GM06990 (cell line): ENCODE measurements around the gene SLC5A5.

Experiments
- DNase-seq: peaks from one replicate; pipeline ENCODE4 v3.0.0-alpha.2; 2011; ENCODE audit not compliant: insufficient read length; ENCODE audit errors: extremely low read depth
- H3K27me3 ChIP-seq: replicated peaks from 2 replicates; pipeline ENCODE4 v1.6.0; 2011; ENCODE audit warnings: low read length; ENCODE audit not compliant: control insufficient read depth, insufficient read depth
- H3K36me3 ChIP-seq: 2 replicates; pipeline ENCODE4 v1.5.1; 2011; ENCODE audit warnings: low read length; ENCODE audit not compliant: control insufficient read depth, insufficient read depth
- H3K4me3 ChIP-seq: replicated peaks from 2 replicates; pipeline ENCODE4 v1.5.1; 2011; ENCODE audit warnings: low read depth, mild to moderate bottlenecking, control low read depth, low read length
- CTCF ChIP-seq: IDR thresholded peaks from 2 replicates; pipeline ENCODE4 v1.5.1; 2011; ENCODE audit warnings: low read length, control low read depth, mild to moderate bottlenecking, inconsistent platforms; ENCODE audit not compliant: insufficient read depth, poor library complexity, severe bottlenecking

Gene SLC5A5

DNA sequence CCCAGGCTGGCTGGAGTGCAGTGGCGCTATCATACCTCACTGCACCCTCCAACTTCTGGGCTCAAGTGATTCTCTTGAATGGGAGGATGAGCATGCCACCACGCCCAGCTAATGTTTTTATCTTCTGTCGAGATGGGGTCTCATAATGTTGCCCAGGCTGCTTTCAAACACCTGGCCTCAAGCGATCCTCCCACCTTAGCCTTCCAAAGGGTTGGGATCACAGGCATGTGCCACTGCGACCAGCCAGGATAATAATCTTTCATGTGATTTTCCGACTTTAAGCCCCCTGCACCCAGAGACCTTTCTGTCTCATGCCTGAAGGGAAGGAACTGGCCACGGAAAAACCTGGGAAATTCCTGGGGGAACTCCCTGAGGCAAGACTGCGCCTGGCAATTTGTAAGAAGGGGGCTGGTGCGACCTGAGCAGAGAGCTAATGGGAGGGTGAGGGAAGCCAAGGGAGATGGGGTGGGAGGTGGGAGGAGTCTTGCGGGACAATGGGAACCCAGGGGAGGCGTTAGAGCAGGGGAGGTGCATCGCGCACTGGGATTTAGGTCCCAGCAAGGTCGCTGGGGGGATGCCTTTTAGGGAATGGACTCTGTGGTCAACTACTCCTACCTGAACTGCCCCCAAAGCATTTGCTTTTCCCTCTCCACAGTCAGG lies 59.9 kb downstream of the SLC5A5 start:
- DNase-seq: no peak
- peak overlapping the region; percentile 89 for H3K4me3 ChIP-seq
- peaks cover 2% of the 10 kb centered on the region; the same call in 1 of the 2 replicates for H3K36me3 ChIP-seq
- no peak for TF ChIP-seq CTCF
- no peaks in the 10 kb centered on the region for H3K27me3 ChIP-seq

DNA sequence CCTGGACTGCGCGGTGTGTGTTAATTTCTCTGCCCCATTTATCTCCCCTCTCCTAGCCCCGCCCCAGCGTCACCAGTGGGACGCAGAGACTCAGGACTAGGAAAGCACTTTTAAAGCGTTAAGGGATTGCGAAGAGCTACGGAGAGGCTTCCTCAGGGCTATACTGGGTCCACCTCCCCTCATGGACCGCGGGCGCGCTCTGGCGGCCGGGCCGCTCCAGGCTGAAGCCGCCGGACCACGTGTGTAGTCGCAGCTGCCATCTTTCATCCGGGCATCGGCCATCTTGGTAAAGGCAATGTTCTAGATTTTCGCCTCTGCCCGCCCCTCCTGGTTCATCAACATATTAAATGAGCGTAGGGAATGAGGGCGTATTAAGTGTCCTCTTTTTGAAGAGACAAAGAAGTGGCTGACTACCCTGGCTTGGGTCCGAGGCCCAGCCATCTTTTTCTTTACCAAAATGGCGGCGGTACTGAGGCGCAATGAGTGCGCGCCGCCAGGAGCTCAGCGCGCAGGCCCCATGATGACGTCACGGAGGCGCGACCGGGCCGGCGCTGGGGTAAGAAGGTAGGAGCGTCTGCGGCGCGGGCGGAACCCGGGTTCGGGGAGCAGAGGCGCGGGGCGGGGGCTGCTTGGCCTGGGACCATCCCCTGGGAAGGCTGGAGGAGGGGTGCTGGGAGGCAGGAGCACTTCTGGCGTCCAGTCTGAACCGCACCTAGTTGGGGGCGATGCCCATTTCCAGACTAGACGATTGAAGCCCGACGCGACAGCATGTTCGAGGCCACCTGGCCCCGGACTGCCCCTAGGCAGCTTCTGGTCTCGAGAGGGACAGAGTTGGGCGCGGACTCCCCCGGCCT lies 61.0 kb downstream of the SLC5A5 start, which contains the start of gene CCDC124:
Gene CCDC124, plus strand, starts transcription at position 531 of the 854 bp plus-strand sequence. CDS start 3,406 bp downstream, outside the sequence.
- peak; percentile 99 for TF ChIP-seq CTCF
- peak; percentile 99 for DNase-seq
- H3K27me3 ChIP-seq: no peaks in the 10 kb centered on the region
- peaks cover 2% of the 10 kb centered on the region; the same call in 1 of the 2 replicates for H3K36me3 ChIP-seq
- H3K4me3 ChIP-seq: peak within 1 kb of the TSS; percentile 89

GRCh38 chr19:17933414-17934129 lies 61.8 kb downstream of the SLC5A5 start:
- H3K27me3 ChIP-seq: no peaks in the 10 kb centered on the region
- H3K4me3 ChIP-seq: peak overlapping the region; percentile 89
- peaks cover 2% of the 10 kb centered on the region; the same call in 1 of the 2 replicates for H3K36me3 ChIP-seq
- DNase-seq: no peak
- no peak for TF ChIP-seq CTCF

GRCh38 chr19:17936379-17936778 lies 64.6 kb downstream of the SLC5A5 start:
- H3K4me3 ChIP-seq: no peak overlapping the region
- no peak for DNase-seq
- no peaks in the 10 kb centered on the region for H3K27me3 ChIP-seq
- H3K36me3 ChIP-seq: peaks cover 2% of the 10 kb centered on the region; the same call in 1 of the 2 replicates
- TF ChIP-seq CTCF: no peak

- Histone ChIP-seq H3K4me3 (no peak overlapping the region), H3K27me3 (no peaks in the 10 kb centered on the region), H3K36me3 (peaks cover 4% of the 10 kb centered on the region)
- TF ChIP-seq CTCF: no peak
- DNase-seq: no peak
Observed at GRCh38 chr19:17937371-17937900, 65.7 kb downstream of the SLC5A5 start.
